GM13977 (cell line): ENCODE measurements around the gene UAP1.

Experiments used
- DNase-seq: peaks from one replicate; pipeline ENCODE4 v3.0.0; 2012; ENCODE audit warnings: low spot score
- CTCF ChIP-seq: IDR thresholded peaks from 2 replicates; pipeline ENCODE4 v1.5.1; 2012; ENCODE audit warnings: mild to moderate bottlenecking, control low read depth; ENCODE audit not compliant: insufficient read depth; ENCODE audit errors: extremely low read depth, missing control alignments
- in situ Hi-C: fragments of 300-500 bp; cut with MboI; formaldehyde crosslinking; loops from one replicate; pipeline ENCODE4 v1.12.0; 2022; ENCODE audit warnings: low sequenced_read_pairs, low pct_unique_long_range_greater_than_20kb, mixed read lengths, inconsistent platforms; ENCODE audit not compliant: unreplicated experiment

Gene UAP1

GRCh38 chr1:162609306-162609705 lies 47.8 kb downstream of the UAP1 start:
- no peak for DNase-seq
- no peak for TF ChIP-seq CTCF
- in situ Hi-C loops, result no loop called here

- no peak for DNase-seq
- in situ Hi-C loops, result no loop called here
- TF ChIP-seq CTCF, result no peak
Observed at GRCh38 chr1:162612606-162613400, 51.3 kb downstream of the UAP1 start.

GRCh38 chr1:162616848-162617247 lies 55.3 kb downstream of the UAP1 start:
- no peak for DNase-seq
- TF ChIP-seq CTCF, result no peak
- in situ Hi-C loops, result no loop called here

- in situ Hi-C loops, result no loop called here
- DNase-seq, result no peak
- TF ChIP-seq CTCF, result no peak
Observed at GRCh38 chr1:162617513-162617912, 56.0 kb downstream of the UAP1 start.

- in situ Hi-C loops, result no loop called here
- no peak for DNase-seq
- TF ChIP-seq CTCF, result no peak
Observed at GRCh38 chr1:162619076-162619475, 57.6 kb downstream of the UAP1 start.

GRCh38 chr1:162621256-162621655 lies 59.7 kb downstream of the UAP1 start:
- in situ Hi-C loops, result no loop called here
- DNase-seq, result no peak
- no peak for TF ChIP-seq CTCF
